Measurements from ENCODE around the gene PPP2R5B.
A peak's percentile ranks its signal among the peaks of the same experiment; 100 is the strongest.

Gene PPP2R5B

DNA sequence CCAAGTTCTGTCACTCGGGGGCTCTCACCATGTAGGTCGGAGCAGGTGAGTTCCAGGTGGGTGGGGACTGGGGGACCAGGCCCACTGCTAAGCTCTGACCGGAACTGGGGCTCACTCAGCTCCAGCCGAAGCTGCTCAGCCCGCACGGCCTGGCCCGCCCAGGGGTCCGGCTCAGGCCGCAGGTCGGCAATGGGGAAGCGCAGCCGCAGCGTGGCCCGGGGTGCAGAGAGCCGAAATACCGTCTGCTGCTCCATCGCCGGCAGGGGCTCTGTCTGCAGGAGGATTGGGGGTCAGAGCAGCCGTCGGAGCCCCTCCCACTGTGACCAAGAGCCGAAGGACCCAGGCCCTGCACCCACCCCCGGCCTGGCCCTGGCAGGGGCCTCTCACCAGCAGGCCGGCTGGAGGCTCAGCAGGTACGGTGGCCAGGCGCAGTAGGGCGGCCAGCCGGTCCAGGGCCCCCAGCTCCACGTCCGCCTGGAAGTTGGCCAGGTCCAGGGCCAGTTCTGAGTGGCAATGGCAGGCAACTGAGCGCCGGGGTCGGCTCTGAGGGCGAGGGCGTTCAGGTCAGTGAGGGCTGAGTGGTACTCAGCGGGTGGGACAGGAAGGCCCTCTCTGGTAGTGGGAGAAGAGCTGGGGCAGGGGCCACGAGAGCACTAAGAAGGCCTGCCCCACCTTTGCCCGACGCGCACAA is 14.7 kb upstream of the PPP2R5B start:
- DNase-seq, result no peak

DNA sequence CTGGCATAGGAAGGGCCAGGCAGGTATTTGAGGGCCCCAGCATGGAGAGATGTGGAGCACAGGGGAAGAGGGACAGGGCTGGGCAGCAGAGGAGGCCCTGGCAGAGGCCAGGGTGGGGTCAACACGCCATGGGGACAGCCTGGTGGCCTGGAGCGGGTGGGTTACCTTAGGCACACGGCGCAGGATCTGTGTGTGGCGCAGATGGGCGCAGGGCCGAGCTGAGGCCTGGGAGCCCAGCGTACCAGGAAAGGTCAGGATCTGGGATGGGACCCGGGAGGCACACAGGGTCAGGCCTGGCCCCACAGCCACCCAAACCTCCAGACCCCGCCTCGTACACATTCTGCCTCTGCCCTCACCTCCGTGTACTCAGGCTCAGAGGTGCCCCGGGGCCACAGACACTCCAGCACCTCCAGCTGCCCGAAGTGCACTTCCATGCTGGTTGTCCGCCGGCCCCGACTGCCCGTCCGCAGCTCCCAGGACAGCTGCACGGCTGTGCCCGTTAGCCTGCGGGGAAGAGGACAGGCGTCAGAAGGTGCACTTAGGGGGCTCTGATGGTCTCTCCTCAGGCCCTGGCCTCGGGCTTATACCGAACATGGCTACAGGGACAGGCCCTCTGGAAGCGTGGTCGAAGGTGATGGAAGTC is 13.9 kb upstream of the PPP2R5B start:
- no peak for DNase-seq

DNA sequence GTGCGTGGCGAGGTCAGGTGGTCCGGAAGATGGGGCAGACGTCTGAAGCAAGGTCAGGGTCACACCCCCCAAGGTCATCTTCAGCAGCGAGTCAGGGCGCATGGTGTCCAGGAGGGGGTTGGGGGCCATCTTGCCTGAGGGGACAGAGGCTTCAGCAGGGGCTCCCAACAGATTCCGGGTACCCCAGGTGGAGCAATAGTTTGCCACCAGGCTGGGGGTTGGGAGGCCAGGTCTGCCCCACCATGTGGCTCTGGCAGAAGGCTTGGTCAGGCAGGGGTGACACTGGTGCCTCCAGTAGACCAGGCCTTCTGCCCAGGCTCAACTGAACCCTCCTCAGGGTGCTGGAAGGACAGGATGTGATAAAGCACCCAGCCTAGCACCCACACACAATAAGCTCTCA is 13.3 kb upstream of the PPP2R5B start:
- DNase-seq, result no peak

DNA sequence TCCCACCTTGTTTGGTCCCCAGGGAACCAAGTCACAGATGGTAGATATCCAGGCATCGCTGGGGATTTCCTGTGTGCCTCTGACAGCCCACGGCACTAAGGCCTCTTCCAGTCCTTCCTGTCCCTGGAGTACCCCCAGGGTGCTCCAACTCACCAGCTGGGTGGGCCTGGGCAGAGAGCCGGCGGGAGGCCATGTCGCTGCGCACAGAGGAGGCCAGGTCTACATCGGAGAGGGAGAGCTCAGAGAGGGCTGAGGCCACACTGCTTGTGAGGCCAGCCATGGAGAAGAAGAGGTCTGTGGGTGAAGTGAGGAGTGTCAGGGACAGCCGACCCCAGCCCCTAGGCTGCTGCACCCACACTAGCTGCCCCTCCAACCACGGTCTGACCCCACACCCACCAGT is 12.8 kb upstream of the PPP2R5B start:
- no peak for DNase-seq

DNA sequence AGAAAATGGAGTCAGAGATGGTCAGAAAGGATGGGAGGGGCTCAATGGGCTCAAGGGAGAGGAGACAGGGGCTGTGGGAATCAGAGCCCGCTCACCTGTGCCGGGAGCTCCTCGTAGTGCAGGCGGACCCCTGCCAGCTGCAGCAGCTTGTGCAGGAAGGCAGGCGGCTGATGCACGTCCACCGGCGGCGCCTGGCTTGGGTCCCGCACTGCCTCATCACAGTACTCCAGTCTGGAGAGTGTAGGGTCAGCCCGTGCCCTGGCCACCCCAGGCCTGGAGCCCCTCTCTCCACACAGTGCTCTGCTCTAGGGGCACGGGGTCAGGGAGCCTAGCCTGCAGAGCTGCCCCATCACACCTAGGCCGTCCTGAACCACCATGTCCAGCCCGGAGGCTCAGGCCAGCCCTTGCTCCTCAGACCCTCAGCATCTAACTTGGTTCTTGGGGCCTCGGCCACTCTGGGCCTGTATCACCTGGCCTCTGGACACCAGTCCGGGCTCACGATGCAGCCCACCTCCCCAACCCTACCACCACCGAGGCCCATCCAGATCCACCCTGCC is 11.2 kb upstream of the PPP2R5B start:
- DNase-seq, result no peak

DNA sequence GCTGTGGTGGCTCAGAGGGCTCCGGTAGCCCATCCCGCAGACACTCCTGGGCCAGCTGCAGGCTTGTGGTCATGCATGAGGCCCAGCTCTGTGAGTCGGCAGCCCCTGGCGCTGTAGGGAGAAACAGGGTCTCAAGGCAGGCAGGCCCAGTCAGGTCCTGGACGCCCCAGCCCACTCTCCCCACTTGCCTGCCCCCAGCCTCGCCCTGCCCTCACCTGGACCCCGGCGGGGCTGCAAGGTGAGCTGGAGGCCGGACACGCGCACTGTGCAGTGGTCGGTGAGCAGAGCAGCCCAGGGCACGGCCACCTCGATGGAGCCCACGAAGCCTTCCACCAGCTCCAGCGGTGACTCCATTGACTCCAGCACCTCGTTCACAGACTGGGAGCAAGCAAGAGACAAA is 10.4 kb upstream of the PPP2R5B start:
- no peak for DNase-seq

DNA sequence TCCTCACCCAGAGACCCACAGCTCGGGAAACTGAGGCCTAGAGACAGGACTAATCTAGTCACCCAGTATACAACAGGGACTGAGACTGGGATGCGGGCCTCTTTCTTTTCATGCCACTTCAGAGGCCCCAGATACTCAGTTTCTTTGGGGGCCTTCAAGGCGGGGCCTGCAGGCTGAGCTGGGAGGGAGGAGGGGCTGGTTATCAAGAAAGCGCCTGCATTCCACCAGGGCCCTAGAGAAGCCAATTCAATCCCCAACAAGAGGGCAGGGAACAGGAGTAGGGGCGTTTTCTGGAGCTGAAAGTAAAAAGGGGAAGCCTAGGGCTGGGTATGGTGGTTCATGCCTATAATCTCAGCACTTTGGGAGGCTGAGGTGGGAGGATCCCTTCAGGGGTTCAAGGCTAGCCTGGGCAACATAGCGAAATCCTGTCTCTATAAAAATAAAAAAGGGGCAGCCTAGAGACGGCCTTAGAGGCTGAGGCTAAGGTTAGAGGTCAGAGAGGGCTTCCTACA is 9.1 kb upstream of the PPP2R5B start:
- DNase-seq, result no peak

DNA sequence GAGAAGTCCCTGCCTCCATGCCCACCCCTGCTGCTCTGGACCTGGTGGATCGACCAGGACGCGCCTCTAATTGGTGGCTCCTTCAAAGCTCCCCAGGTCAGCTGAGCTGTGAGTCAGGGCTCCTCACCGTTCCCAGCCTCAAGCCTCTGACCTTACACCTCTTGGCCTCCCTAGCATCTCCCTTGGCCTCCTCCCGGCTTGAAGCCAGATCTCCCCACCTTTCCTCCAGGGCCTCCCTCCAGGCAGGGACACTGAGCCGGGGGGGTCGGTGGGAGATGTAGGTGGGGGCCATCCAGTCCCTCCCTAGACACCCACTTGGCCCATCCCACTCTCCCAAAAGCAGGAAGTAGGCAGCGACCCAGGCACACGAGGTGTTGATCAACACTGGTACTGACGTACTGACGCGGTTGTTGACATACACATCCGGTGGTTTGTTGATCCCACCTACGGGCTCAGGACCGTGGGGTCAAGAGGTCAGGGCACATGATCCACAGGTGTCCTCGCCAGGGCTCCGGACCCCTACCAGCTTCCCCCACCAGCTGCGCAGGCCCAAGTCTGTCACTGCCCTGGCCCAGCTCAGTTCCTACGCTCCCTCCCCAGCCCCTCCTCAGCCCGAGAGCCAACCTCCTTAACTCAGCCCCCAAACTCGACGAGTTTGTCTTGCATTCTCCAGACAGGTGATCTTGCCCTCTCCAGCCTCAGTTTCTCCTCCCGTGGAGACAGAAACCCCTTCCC is 8.3 kb upstream of the PPP2R5B start:
- no peak for DNase-seq

DNA sequence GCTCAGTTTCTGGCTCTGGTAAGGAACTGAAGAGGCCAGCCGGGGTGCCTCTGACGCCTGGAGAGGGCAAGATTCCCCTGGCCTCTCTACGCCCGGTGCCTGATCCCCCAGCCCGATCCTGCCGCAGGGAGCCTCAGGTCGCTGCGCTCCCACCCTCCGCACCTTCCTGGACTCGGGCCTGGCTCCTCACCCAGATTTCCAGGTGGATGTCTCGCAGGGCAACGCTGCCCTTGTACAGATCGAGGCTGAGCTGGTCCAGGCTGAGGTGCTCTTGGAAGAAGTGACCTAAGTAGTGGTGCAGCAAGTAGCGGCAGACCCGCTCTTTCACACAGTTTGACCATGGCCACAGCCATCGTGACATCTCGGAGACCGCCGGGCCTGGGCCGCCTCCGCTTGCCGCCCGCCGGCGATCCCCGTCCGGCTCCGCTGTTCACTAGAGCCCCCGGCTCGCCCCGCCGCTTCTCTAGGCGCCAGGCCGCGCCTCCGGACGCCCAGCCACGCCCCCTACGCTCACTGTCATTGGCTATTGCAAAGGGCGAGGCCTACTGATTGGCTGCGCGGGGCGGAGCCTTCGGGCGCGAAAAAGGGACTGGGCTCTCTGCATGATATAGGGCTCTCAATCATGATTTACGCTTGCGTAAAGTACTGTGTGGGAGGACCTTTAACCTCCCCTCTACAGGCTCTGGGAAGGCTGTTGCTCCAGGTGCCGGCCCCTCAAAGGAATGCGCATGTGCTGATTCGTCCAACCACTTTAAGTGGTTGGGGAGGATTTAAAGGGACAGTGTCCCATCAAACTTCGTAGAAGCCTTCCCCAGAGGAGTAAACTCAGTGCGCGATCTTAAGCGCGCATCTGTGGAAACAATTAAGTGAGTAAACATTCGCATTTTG is 7.5 kb upstream of the PPP2R5B start, which contains the start of gene ATG2A:
Gene ATG2A (minus strand): TSS at position 435 of the 888 bp plus-strand sequence. CDS start 74 bp downstream, at position 361.
- peak; percentile 97 to 98 (median 98) for DNase-seq

DNA sequence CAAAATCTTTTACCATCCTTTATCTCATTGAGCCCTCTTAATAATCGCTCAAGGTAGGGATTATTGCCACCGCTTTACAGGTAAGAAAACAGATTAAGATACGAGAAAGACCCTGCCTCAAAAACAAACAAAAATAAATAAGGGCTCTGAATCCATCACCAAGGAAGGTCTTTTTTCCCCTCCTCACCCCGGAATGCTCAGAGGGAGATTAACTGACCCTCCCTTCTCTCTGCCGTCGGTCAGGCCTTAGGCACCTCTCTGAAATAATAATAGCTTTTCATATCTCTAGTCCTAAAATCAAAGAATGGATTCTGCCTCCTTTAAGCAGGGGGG is 6.9 kb upstream of the PPP2R5B start:
- no peak for DNase-seq

DNA sequence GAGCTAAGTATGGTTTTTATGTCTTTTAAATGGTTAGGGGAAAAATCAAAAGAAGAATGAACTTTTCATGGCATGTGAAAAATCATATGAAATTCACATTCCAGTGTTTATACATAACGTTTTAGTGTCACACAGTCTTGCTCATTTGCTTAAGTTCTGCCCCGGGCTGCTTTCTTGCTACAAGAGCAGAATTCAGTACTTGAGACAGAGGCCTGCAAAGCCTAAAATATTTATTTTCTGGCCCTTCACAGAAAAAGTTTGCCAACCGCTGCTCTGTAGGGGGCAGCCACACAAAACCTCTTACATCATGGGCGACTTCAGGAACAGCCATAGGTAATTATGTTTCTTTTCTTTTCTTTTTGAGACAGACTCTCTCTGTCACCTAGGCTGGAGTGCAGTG is 6.5 kb upstream of the PPP2R5B start:
- no peak for DNase-seq

DNA sequence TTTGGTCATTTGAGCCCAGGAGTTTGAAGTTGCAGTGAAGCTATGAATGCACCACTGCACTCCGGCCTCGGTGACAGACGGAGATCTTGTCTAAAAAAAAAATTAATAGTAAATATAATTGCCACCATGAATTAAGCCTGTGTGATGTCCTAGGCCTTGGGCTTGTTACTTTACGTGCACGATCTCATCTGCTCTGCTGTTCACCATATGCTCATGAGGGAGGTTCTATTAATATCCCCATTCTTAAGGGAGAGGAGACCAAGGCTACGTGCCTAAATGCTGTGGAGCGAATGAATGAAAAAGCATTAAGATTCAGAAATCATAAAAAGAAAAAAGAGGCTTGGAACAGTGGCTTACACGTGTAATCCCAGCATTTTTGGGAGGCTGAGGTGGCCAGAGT is 4.9 kb upstream of the PPP2R5B start:
- DNase-seq, result no peak

DNA sequence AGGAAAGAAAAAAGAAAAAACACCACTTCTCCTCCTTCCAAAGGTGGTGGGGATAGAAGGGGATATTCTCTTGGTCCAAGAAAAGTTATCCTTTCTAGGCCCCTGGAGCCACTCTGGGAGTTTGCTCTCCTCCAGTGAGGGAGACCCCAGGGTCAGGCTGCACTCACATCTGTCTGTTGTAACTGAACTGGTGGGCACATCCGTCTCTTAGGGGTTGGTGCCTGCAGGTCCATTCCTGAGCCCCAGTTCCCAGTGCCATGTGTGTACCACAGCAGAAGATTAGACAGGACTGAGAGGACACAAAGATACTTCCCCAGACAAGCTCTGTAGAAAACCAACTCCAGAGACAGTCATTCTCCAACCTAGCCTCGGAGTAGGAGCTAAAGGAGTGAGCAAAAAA is 4.4 kb upstream of the PPP2R5B start:
- DNase-seq, result no peak

DNA sequence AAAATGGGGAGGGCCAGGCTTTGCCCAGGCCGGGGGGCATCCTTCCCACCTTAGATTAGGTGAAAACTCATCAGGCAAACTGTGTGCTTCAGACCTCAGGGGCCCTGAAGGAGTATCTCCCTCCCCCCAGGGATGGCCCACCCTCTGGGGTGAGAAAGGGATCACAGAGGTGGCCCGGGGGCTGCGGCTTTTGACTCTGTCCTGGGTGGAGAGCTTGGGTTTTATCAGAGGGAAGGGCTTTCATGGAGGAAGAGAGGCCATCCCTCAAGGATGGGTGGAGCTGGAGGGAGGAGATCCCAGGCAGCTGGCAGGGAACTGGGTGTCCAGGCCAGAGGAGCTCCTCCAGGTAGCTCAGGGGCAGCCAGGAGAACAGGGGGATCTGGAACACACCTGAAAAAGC is 3.1 kb upstream of the PPP2R5B start:
- DNase-seq, result no peak

DNA sequence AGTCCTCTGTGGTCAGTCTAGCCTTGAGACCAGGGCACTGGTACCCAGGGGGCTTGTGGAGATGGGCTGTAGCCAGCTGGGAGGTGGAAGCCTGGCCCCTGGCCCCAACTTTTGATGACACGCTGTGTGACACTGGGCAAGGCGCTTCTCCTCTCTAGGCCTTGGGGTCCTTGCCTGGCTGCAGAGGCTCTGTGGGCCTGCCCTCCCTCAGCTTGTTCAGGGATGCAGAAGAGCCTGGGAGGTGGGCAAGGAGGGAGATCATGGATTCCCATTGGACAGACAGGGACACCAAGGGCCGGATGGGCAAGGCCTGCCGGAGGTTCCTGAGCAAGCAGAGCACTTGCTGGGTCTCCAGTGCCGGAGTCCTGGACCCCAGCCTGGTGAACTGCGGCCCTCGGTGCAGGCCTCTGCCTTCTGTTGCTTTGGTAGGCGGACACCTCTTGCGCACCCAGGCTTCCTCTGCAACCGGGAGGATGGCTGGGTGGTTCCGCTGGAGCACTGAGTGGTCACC is 1.3 kb upstream of the PPP2R5B start:
- no peak for DNase-seq

DNA sequence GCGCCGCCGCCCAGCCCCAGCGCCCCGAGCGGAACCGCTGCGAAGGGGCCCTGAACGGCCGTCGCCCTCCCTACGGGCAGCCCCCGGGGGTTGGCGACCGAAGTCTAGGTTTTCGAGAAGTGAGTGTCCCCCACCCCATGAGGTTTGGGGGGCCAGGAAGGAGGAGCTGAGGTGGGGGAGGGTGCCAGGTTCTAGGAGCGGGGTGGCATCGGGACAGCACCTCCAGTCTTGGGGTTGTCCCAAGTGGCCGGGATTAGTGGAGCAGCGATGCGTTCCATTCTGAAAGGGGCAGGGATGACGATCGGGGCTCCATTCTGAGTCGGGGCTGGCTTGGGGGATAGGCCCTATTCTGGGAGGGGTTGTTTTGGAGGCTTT is 408 bp downstream of the PPP2R5B start:
- DNase-seq, result no peak

DNA sequence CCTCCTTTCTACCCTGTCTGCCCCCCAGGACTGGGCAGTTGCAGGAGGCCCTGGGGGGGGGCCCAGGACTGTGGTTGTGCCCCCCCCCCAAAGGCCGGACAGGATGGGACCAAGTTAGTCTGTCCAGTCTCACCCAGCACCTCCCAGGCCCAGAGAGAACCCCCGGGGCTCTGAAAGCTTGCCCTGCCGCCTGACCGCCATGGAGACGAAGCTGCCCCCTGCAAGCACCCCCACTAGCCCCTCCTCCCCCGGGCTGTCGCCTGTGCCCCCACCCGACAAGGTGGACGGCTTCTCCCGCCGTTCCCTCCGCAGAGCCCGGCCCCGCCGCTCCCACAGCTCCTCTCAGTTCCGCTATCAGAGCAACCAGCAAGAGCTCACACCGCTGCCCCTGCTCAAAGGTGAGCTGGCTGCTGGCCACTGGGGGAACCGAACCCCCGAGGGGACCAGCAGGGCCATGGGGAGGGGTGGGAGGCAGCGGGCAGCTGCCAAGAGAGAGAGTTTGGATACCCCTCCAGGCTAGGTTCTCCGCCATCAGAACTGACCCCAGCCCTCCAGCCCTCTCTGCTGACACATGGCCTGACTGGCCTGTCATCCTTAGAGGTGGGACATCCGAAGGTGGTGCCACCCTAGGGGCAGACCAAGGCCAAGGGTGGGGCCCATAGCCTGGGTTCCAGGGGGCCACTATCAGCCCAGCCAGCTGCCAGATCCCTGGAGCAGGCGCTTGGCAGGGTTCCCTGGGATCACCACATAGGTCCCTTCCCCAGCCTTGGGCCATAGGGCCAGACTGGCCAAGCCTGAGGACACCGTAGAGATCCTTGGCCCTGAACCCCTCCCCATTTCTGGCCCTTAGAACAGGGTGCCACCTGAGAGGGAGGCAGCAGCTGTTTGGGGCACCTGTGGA is 1.3 kb downstream of the PPP2R5B start:
- no peak for DNase-seq

DNA sequence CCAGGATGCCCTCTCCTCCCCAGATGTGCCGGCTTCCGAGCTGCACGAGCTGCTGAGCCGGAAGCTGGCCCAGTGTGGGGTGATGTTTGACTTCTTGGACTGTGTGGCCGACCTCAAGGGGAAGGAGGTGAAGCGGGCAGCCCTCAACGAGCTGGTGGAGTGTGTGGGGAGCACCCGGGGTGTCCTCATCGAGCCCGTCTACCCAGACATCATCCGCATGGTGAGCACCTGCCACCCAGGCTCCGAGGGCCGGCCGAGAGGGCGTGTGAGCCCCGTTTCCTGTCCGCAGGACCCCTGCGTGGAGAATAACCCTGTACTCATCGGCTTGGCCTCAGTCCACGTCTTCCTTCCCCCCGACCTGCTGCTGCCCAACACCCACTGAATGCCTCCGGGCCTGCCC is 2.2 kb downstream of the PPP2R5B start:
- no peak for DNase-seq

DNA sequence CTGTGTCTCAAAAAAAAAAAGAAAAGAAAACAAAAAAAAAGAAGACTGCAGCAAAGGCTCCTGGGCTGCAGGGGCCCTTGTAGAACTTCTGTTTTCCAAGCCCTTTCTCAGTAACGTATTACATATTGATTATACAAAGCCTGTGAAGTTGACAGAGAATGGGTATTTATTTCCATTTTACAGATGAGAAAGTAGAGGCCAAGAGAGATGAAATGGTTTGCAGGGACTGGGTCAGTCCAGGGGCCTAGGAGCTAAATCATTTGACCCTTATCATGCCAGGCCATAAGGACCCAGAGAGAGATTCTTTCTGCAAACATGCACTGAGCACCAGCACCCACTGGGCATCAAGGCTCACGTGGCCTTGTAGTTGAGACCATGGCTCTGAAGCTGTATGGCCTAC is 4.5 kb downstream of the PPP2R5B start:
- DNase-seq, result no peak

DNA sequence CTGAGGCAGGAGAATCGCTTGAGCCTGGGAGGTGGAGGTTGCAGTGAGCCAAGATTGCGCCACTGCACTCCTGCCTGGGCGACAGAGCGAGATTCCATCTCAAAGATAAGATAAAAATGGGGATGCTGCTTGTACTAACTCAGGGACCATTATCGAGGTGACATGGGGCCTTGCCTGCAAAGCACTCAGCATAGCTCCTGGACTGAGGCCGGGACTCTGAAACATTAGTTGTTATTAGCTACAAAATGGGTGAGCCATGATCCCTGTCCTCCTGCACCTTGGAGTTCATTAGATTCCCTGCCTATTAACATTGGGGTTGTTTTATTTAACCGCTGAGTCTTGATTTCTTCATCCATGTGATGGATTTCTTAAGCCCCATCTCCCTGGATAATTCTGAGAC is 5.1 kb downstream of the PPP2R5B start:
- DNase-seq, result no peak

DNA sequence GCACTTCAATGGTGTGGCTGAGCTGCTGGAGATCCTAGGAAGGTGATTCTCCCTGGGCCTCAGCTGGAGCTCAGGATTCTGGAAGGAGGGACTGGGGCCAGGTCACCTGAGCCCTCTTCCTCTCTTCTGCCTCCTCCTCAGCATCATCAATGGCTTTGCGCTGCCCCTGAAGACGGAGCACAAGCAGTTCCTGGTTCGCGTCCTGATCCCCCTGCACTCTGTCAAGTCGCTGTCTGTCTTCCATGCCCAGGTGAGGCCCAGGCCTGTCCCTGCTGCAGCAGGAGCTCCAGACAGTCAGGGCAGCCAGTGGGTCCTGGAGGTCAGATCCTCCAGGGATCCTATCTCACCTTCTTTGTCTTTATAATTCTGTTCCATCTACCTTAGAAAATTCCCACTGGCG is 5.9 kb downstream of the PPP2R5B start:
- no peak for DNase-seq

DNA sequence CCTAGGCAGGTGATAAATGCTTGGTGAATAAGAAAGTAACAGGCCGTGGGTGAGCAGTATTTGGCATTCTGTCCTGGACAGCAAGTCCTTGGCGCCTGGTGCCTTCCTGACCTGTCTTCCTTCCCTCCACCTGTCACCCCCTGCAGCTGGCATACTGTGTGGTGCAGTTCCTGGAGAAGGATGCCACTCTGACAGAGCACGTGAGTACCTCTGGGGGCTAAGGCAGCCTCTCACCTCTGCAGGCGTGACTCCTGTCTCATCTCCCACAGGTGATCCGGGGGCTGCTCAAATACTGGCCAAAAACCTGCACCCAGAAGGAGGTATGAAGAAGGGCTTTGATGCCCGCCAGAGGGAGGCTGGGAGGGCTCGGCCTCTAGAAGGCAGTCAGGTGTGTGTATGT is 6.8 kb downstream of the PPP2R5B start:
- no peak for DNase-seq

Measured in activated CD4-positive, CD25-positive, alpha-beta regulatory T cell (primary cell).